Measurements from ENCODE around the gene SKAP1. TPM values are rescaled to one million over a fixed set of nuclear protein-coding genes. Genes with fewer than 3 reads are reported as not detected.
"Not testable (repeated sequence)": the region's sequence is repeated elsewhere in the genome, so short reads cannot be mapped to it uniquely, and the experiment has no call there.

The SKAP1 gene
- total and polyA plus RNA-seq, 9 donors, result 0.30 to 6.0 (median 2.4) TPM; not detected in 1

DNA sequence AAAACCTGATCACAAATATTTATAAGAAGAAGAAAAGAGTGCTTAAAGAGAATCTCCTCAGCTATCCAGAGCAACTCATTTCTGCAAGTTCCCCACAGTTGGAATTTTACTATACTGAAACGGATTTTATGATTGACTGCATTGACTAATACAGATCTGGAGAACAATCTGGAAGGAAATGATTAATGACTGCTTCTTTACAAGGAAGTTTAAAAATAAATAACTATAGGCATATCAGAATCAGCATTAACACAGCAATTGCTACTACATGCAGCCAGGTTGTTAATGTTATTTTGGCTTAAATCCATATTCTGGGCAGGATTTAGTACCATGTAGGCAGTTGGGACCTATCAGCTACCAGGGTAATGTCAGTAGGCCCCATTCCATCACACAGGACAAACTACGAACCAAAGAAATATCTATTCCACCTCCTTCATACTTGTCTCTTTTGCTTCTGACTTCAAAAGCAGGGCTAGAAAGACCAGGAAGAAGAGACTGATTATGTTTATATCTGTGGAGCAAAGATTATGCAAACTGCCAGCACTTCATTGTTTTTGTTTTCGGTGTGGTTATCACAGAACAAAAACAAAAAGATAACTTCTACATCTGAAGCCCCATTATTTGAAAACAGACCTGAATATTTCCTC is 3.9 kb downstream of the SKAP1 start:
- WGBS, 3 donors, result 23 to 43% (median 28%) methylated on average over 3 of the region's 3 CpGs
- H3K4me3 ChIP-seq, result no peak overlapping the region
- TF ChIP-seq POLR2A (IDR thresholded peaks at IDR 0.05) (no peak), EP300 (IDR thresholded peaks at IDR 0.05) (no peak)
- TF ChIP-seq, protein P1, sequence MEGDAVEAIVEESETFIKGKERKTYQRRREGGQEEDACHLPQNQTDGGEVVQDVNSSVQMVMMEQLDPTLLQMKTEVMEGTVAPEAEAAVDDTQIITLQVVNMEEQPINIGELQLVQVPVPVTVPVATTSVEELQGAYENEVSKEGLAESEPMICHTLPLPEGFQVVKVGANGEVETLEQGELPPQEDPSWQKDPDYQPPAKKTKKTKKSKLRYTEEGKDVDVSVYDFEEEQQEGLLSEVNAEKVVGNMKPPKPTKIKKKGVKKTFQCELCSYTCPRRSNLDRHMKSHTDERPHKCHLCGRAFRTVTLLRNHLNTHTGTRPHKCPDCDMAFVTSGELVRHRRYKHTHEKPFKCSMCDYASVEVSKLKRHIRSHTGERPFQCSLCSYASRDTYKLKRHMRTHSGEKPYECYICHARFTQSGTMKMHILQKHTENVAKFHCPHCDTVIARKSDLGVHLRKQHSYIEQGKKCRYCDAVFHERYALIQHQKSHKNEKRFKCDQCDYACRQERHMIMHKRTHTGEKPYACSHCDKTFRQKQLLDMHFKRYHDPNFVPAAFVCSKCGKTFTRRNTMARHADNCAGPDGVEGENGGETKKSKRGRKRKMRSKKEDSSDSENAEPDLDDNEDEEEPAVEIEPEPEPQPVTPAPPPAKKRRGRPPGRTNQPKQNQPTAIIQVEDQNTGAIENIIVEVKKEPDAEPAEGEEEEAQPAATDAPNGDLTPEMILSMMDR (IDR thresholded peaks at IDR 0.05), result no peak
- H3K27ac ChIP-seq, result no peak overlapping the region
- no peaks in the 10 kb centered on the region for H3K27me3 ChIP-seq
- intact Hi-C loops (cut with DNase I), result no loop called here
- H3K4me1 ChIP-seq (ENCODE audit: insufficient read depth), result no peaks in the 10 kb centered on the region
- no peak for DNase-seq
- no peaks in the 10 kb centered on the region for H3K36me3 ChIP-seq
- H3K9me3 ChIP-seq, result no peaks in the 10 kb centered on the region

DNA sequence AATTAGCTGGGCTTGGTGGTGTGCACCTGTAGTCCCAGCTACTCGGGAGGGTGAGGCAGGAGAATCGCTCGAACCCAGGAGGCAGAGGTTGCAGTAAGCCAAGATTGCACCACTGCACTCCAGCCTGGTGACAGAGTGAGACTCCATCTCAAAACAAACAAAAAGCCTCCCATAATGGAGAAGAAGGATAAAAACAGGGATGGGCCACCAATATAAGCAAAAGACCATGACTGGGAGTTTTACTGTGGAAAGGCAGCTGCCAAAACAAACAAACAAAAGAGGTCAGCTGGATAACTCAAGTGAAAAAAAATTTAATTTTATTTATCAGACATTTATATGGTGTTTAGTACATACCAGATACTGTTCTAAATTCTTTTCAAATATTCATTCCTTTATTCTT is 8.0 kb downstream of the SKAP1 start:
- H3K27me3 ChIP-seq; H3K9me3 ChIP-seq; H3K4me3 ChIP-seq; intact Hi-C loops (cut with DNase I); H3K36me3 ChIP-seq; H3K27ac ChIP-seq; H3K4me1 ChIP-seq (ENCODE audit: insufficient read depth); DNase-seq: not testable (repeated sequence)
- WGBS, 3 donors, result 88 to 93% (median 89%) methylated on average over 3 of the region's 3 CpGs

DNA sequence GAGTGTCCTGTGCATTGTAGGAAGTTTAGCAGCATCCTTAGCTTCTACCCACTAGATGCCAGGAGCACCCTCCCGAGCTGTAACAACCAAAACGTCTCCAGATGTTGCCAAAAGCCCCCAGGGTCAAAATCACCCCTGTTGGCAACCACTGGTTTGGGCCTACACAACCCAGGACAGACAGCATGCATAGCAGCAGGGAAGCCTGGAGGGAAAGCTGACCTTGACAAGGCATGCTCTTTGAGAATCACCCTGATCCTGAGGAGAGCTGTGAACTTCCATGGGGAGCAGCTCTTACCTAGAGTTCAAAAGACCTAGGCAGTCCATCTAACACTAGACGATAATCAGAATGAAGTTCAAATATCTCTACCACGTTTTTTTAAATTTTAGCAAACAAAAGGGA is 9.2 kb downstream of the SKAP1 start:
- TF ChIP-seq EP300 (IDR thresholded peaks at IDR 0.05), result no peak
- TF ChIP-seq POLR2A (IDR thresholded peaks at IDR 0.05), result no peak
- TF ChIP-seq, protein P1 (IDR thresholded peaks at IDR 0.05), result no peak
- no peaks in the 10 kb centered on the region for H3K27me3 ChIP-seq
- WGBS, 3 donors, result 74 to 76% (median 74%) methylated on average over 4 of the region's 4 CpGs
- no peaks in the 10 kb centered on the region for H3K4me1 ChIP-seq (ENCODE audit: insufficient read depth)
- DNase-seq, result no peak
- no peak overlapping the region for H3K4me3 ChIP-seq
- no peaks in the 10 kb centered on the region for H3K9me3 ChIP-seq
- intact Hi-C loops (cut with DNase I), result no loop called here
- no peaks in the 10 kb centered on the region for H3K36me3 ChIP-seq
- H3K27ac ChIP-seq, result no peak overlapping the region

DNA sequence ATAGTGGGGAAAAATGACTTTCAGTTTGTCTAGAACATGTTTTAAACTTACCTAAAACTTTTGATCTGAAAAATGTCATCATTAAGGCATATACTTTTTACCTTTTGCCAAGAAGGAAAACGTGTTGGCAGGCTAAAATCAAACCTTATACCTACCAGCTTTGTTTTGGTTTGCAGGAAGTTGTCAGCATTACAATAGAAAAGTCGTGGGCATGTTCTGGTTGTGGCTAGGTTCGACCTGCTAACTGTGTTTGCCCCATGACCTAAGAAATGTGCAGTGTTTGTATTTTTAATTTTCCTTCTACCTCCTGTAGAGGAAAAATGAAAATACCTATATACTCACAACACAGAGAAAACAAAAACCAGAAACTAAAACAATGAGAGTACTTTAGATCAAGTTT is 13.0 kb downstream of the SKAP1 start:
- intact Hi-C loops (cut with DNase I), result no loop called here
- DNase-seq, result no peak
- no peaks in the 10 kb centered on the region for H3K27me3 ChIP-seq
- TF ChIP-seq POLR2A (IDR thresholded peaks at IDR 0.05) (no peak), EP300 (IDR thresholded peaks at IDR 0.05) (no peak)
- TF ChIP-seq, protein P1 (IDR thresholded peaks at IDR 0.05), result no peak
- H3K36me3 ChIP-seq, result no peaks in the 10 kb centered on the region
- H3K27ac ChIP-seq, result no peak overlapping the region
- no peak overlapping the region for H3K4me3 ChIP-seq
- no peaks in the 10 kb centered on the region for H3K4me1 ChIP-seq (ENCODE audit: insufficient read depth)
- no peaks in the 10 kb centered on the region for H3K9me3 ChIP-seq
- WGBS, 3 donors, result 17 to 24% (median 21%) methylated on average over 3 of the region's 3 CpGs

DNA sequence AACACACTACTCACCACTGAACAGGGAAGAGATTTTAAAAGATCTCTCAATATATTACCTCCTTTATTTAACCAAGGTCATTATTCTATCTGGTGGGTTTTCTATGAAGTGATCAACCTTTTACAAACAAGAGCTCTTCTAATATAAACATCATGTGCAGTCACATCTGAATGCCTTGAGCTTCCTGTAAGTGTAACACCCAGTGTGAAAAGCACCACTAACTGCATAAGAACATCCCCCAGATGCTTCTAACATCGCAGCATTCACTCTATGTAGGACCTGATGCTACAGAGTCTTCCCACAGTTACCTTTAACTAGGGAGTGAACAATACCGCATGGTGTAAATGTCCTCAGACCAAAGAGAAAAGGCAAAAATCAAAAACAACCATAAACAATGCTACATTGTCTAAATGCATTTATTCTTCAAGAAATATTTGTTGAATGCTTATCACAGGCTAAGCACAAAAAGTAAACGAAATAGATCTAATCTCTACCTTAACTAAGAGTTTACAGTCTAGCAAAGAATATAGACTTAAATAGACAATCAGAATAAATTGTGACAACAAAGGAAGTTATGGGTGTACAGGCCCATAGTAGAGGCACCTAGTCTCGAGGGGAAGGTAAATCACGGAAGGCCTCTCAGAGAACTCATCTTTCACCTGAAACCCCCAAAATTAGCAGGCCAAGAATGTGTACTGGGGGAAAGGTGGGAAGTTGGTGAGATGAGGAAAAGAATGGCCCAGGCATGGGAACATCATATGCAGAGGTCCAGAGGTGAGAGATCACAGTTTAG is 16.2 kb downstream of the SKAP1 start:
- 83 to 90% (median 87%) methylated on average over 5 of the region's 5 CpGs for WGBS, 3 donors
- H3K9me3 ChIP-seq, result no peaks in the 10 kb centered on the region
- H3K4me1 ChIP-seq (ENCODE audit: insufficient read depth), result no peaks in the 10 kb centered on the region
- no peaks in the 10 kb centered on the region for H3K27me3 ChIP-seq
- H3K4me3 ChIP-seq, result no peak overlapping the region
- TF ChIP-seq, protein P1 (IDR thresholded peaks at IDR 0.05), result no peak
- no peak for TF ChIP-seq POLR2A (IDR thresholded peaks at IDR 0.05)
- TF ChIP-seq EP300 (IDR thresholded peaks at IDR 0.05), result no peak
- no peak overlapping the region for H3K27ac ChIP-seq
- H3K36me3 ChIP-seq, result no peaks in the 10 kb centered on the region
- no peak for DNase-seq
- intact Hi-C loops (cut with DNase I), result no loop called here

Measured in ovary (tissue), 9 donors.